ACC112 (cell line): ENCODE data around the gene HTRA3.

Experiments used
- H2AFZ ChIP-seq: fragments of 200-600 bp; sonication (generic); one replicate; pipeline ENCODE4 v1.6.0; 2017; ENCODE audit warnings: antibody characterized with exemption, low read length; ENCODE audit not compliant: unreplicated experiment
- H3K27ac ChIP-seq: fragments of 200-600 bp; sonication (generic); 2 replicates; pipeline ENCODE4 v1.5.1; 2014; ENCODE audit warnings: low read depth, mild to moderate bottlenecking, antibody characterized with exemption, low read length, moderate library complexity
- H3K27me3 ChIP-seq: fragments of 200-600 bp; sonication (generic); 2 replicates; pipeline ENCODE4 v1.6.1; 2014; ENCODE audit warnings: mild to moderate bottlenecking, antibody characterized with exemption, low read length, moderate library complexity, mixed read lengths; ENCODE audit not compliant: insufficient read depth
- H3K36me3 ChIP-seq: fragments of 200-600 bp; sonication (generic); 2 replicates; pipeline ENCODE4 v1.6.1; 2016; ENCODE audit warnings: mild to moderate bottlenecking, antibody characterized with exemption, low read length, moderate library complexity, mixed read lengths; ENCODE audit not compliant: insufficient read depth
- H3K4me1 ChIP-seq: fragments of 200-600 bp; sonication (generic); one replicate; pipeline ENCODE4 v1.6.1; 2016; ENCODE audit warnings: low read length, mixed read lengths; ENCODE audit not compliant: insufficient read depth, unreplicated experiment, control insufficient read depth
- H3K4me3 ChIP-seq: fragments of 200-600 bp; sonication (generic); 2 replicates; pipeline ENCODE4 v1.5.1; 2014; ENCODE audit warnings: mild to moderate bottlenecking, low read depth, low read length
- H3K79me2 ChIP-seq: fragments of 200-600 bp; sonication (generic); one replicate; pipeline ENCODE4 v1.6.0; 2016; ENCODE audit warnings: low read length; ENCODE audit not compliant: control insufficient read depth, unreplicated experiment, insufficient read depth

Gene HTRA3

DNA sequence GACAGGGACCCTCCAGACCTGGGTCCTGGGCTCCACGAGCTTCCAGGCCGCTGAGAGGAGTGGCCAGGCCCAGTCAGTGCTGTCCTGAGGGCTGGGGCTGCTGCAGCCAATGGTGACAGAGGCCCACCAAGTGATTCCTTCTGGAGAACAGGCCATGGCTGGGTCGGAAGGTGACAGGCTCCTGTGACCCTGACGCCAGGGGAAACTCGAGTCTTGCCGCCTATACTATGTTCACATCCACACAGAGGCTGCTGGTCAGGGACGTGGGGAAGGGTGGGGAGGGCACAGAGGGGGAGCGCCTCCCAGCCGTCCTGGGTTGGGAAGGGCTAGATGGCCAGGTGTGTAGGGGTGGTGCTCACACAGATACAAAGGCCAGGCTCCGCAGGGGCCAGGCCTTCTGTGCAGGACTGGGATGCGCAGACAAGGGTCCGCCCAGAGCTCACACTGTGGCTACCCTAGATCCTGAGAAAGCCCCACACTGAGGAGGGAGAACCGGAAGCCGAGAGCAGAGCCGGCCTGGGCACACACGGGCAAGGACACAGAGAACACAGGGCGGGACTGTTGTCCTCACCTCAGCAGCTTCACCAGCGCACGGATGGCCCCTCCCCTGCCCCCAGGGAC is 81.4 kb downstream of the HTRA3 start:
- Histone ChIP-seq H3K27me3 (peaks cover 23% of the 10 kb centered on the region), H3K27ac (no peak overlapping the region), H3K36me3 (no peaks in the 10 kb centered on the region), H3K4me1 (no peaks in the 10 kb centered on the region), H3K4me3 (no peak overlapping the region), H3K79me2 (no peaks in the 10 kb centered on the region), H2AFZ (no peak overlapping the region)

GRCh38 chr4:8351931-8352367 is 82.4 kb downstream of the HTRA3 start:
- Histone ChIP-seq H3K4me1 (no peaks in the 10 kb centered on the region), H3K27ac (no peak overlapping the region), H3K79me2 (no peaks in the 10 kb centered on the region), H2AFZ (no peak overlapping the region), H3K4me3 (no peak overlapping the region), H3K36me3 (no peaks in the 10 kb centered on the region), H3K27me3 (peaks cover 33% of the 10 kb centered on the region)

DNA sequence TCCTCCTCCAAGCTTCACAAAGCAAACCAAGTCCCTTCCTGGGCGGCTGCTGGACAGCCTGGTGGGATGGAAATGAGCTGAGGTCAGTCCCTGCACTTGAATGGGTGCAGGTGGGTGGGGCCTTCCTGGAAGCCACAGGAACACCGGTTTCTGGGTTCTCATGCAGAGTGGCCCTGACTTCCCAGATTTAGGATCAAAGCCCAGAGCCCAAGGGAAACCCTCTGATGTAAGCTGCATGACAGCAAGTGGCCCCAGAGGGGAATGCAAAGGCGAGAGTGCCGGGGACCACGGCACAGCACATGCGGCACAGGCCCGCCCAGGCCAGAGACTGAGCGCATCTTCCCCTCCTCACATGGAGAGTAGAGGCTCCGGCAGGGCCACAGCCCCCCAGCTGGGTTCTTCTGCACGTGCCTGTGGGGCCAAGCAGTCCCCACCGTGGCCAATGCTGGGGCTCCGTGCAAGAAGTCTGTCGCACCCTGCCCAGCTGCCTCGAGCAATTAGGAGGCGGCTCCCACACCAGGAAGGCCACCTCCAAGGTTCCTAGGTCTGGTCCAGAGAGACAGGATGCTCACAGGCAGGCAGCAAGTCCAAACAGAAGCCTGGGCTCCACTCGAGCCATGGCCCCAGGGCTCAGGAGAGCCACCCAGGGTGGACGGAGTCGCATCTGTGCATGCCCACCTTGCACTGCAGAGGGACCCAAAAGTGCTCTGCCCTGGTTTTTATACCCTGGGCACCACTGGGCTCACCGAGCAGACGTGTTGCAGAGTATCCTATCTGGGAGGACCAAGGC is 83.0 kb downstream of the HTRA3 start:
- no peaks in the 10 kb centered on the region for H3K79me2 ChIP-seq
- H3K36me3 ChIP-seq = no peaks in the 10 kb centered on the region
- H3K4me1 ChIP-seq = no peaks in the 10 kb centered on the region
- peaks cover 34% of the 10 kb centered on the region for H3K27me3 ChIP-seq
- no peak overlapping the region for H3K4me3 ChIP-seq
- H3K27ac ChIP-seq = no peak overlapping the region
- no peak overlapping the region for H2AFZ ChIP-seq

DNA sequence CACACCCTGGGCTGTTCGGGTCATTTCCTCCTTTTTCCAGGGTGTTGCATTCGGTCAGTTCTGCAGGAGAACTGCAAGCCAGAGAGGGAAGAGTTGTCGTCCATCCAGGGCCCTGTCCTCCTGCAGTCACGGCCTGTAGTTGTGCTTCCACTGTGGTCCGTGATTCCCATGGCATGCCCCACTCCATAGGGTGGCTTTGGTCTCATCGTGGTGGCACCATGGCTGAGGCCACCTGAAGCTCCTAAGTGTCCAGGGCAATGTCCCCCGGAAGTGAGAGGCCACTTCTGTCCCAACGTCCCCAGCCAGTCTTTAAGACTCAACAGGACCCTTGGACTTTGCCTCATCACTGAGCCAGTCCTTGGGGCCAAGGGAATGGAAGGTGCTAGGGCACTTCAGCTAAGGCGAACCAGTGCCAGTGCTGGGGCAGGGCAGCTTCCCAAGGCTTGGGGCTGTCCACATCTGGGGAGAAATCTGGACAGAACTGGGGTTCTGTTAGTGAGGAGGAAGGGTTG is 83.7 kb downstream of the HTRA3 start:
- Histone ChIP-seq H3K27ac (no peak overlapping the region), H2AFZ (no peak overlapping the region), H3K79me2 (no peaks in the 10 kb centered on the region), H3K4me3 (no peak overlapping the region), H3K36me3 (no peaks in the 10 kb centered on the region), H3K4me1 (no peaks in the 10 kb centered on the region), H3K27me3 (peaks cover 36% of the 10 kb centered on the region)

DNA sequence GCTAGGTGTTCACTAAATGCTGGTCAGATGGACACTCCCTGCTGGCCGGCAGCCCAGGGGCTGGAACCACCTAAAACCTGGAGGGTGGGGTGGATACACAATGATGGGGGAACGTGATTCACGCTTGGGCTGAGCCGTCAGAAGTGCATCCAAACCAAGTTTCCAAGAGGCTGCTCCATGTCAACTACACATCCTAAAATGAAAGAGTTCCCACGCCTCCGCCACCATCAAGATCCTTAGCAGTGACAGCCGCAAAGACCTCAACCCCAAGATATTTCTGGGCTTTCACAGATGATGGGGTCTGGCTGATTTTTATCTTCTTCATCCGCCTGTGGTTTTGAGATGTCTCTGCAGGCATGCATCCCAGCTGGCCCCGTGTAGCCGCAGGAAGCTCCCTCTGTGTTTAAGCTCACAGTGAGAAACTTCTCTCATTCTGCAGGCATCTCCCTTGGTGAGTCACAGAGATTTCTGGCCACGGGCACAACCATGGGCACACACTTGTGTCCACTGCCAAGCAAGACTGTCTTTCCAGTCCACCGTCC is 84.4 kb downstream of the HTRA3 start:
- H3K79me2 ChIP-seq = no peaks in the 10 kb centered on the region
- H2AFZ ChIP-seq = no peak overlapping the region
- H3K4me3 ChIP-seq = no peak overlapping the region
- H3K27ac ChIP-seq = no peak overlapping the region
- H3K4me1 ChIP-seq = no peaks in the 10 kb centered on the region
- H3K27me3 ChIP-seq = peaks cover 38% of the 10 kb centered on the region
- H3K36me3 ChIP-seq = no peaks in the 10 kb centered on the region

DNA sequence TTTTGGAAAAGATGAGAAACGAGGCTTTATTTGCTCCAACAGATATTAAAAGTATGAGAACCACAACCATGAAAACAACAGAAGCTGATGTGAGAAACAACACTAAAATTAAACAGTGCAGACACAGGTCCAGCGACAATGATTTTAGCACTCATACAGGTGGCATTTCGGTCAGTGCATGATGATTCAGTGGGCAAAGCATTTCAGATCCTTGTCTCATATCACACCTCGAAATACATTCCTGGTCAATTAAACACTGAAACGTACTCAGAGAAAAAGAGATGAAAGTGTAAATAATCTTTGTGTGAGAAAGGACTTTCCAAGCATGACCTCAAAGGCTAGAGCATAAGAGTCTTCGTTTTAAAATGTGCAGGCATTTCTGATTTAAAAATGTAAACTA is 85.8 kb downstream of the HTRA3 start:
- Histone ChIP-seq H2AFZ (no peak overlapping the region), H3K4me3 (no peak overlapping the region), H3K27ac (no peak overlapping the region), H3K4me1 (no peaks in the 10 kb centered on the region), H3K79me2 (no peaks in the 10 kb centered on the region), H3K36me3 (no peaks in the 10 kb centered on the region), H3K27me3 (peaks cover 38% of the 10 kb centered on the region)

DNA sequence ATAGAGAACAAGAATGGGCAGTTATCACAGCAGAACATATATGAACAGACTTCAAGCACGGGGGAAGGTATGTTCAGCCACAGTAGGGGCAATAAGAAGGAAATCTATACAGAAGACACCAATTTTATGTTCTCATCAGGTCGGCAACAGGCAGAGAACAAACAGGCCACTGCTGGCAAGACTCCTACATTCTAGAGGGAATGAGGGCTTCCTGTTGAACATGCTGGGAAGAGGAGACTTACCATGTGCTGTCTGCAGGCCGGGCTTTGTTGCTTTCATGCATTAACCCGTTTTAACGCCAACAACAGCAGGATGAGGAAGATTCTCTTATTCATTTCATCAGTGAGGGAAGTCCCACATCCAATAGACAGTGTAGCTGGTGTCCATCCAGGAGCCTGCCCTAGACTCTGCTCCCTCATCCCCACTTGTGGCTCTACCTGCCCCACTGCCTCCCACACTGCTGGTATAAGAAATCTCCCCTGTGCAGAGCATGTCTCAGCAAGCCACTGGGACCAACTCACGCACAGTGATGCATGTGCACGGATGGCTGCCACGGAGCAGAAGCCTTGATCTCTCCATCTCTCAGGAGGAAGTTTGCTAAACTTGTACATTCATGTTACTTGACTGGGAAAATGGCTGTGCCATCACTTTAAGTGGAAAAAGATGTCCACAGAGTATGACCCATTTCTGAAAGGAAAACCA is 86.5 kb downstream of the HTRA3 start:
- Histone ChIP-seq H3K27me3 (peaks cover 38% of the 10 kb centered on the region), H2AFZ (no peak overlapping the region), H3K79me2 (no peaks in the 10 kb centered on the region), H3K36me3 (no peaks in the 10 kb centered on the region), H3K27ac (no peak overlapping the region), H3K4me3 (no peak overlapping the region), H3K4me1 (no peaks in the 10 kb centered on the region)
